ENCODE data around the gene EEFSEC.

GRCh38 chr3:128235207-128235926, 82.1 kb downstream of the EEFSEC start:
- TF ChIP-seq CTCF (IDR thresholded peaks at IDR 0.05) = no peak
- TF ChIP-seq POLR2A (IDR thresholded peaks at IDR 0.05) = no peak
